GM18519 (cell line): Measurements from ENCODE around the gene ERCC6L2.

Source experiments
- ATAC-seq: cut with Tn5 transposase; IDR thresholded peaks from one replicate; pipeline ENCODE4 v1.9.1; 2021; ENCODE audit warnings: mild to moderate bottlenecking, moderate library complexity; ENCODE audit not compliant: unreplicated experiment, low FRiP score

The ERCC6L2 gene

GRCh38 chr9:95875305-95876137, at the start of gene ERCC6L2:
ERCC6L2 (plus strand) TSS chr9:95875691; CDS start chr9:95876039, 348 bp downstream.
- peak; percentile 64 for ATAC-seq

- ATAC-seq, result no peak
Measured at GRCh38 chr9:95826183-95826838, 49.2 kb upstream of the ERCC6L2 start.

- ATAC-seq, result no peak
Measured at GRCh38 chr9:95830768-95831167, 44.7 kb upstream of the ERCC6L2 start.

- ATAC-seq, result no peak
Measured at GRCh38 chr9:95831810-95832209, 43.7 kb upstream of the ERCC6L2 start.

- ATAC-seq, result no peak
Measured at GRCh38 chr9:95833546-95834178, 41.8 kb upstream of the ERCC6L2 start.

- ATAC-seq, result no peak
Measured at GRCh38 chr9:95834281-95834907, 41.1 kb upstream of the ERCC6L2 start.

- no peak for ATAC-seq
Measured at GRCh38 chr9:95835393-95835792, 40.1 kb upstream of the ERCC6L2 start.

- ATAC-seq, result no peak
Measured at GRCh38 chr9:95836072-95836471, 39.4 kb upstream of the ERCC6L2 start.

GRCh38 chr9:95839012-95839411, 36.5 kb upstream of the ERCC6L2 start:
- no peak for ATAC-seq

GRCh38 chr9:95840074-95840473, 35.4 kb upstream of the ERCC6L2 start:
- ATAC-seq, result no peak

GRCh38 chr9:95841377-95841776, 34.1 kb upstream of the ERCC6L2 start:
- ATAC-seq, result no peak

- ATAC-seq, result no peak
Measured at GRCh38 chr9:95845751-95846150, 29.7 kb upstream of the ERCC6L2 start.

GRCh38 chr9:95848764-95849163, 26.7 kb upstream of the ERCC6L2 start:
- ATAC-seq, result no peak

GRCh38 chr9:95852059-95853032, 23.1 kb upstream of the ERCC6L2 start:
- ATAC-seq, result peak; percentile 93

- no peak for ATAC-seq
Measured at GRCh38 chr9:95854386-95855020, 21.0 kb upstream of the ERCC6L2 start.

GRCh38 chr9:95855961-95856360, 19.5 kb upstream of the ERCC6L2 start:
- no peak for ATAC-seq

- ATAC-seq, result no peak
Measured at GRCh38 chr9:95857124-95857523, 18.4 kb upstream of the ERCC6L2 start.

- no peak for ATAC-seq
Measured at GRCh38 chr9:95857896-95858295, 17.6 kb upstream of the ERCC6L2 start.

- ATAC-seq, result no peak
Measured at GRCh38 chr9:95862343-95862742, 13.1 kb upstream of the ERCC6L2 start.
